GM12878 (cell line): ENCODE results near the gene CCDC178. TPM values are rescaled to one million over a fixed set of nuclear protein-coding genes. Genes with fewer than 3 reads are reported as not detected.

Experiments
- ATAC-seq: fragments of 200-7000 bp; cut with Tn5 transposase; 3 replicates; pipeline ENCODE4 v1.9.1; 2020; ENCODE audit warnings: mild to moderate bottlenecking, moderate library complexity
- BruUV-seq: library from RNA; stranded (reverse); fragments of 400-500 nt; replicated peaks from 2 replicates; lab custom pipeline; 2021; lab: Mats Ljungman, UMichigan
- CTCF ChIA-PET: fragments of 300-600 bp; sonication (Branson Sonifier 250); formaldehyde crosslinking; extraction: SDS; loops from one replicate; lab custom pipeline; 2021; ENCODE audit warnings: inconsistent platforms; lab: Yijun Ruan, JAX
- POLR2A ChIA-PET: fragments of 350-600 bp; formaldehyde crosslinking; extraction: SDS; loops from one replicate; lab custom pipeline; 2021; ENCODE audit warnings: inconsistent platforms; lab: Charles Lee
- RAD21 ChIA-PET: fragments of 300-600 bp; sonication (Branson Sonifier 250); formaldehyde crosslinking; loops from one replicate; lab custom pipeline; 2023; ENCODE audit warnings: antibody characterized with exemption; ENCODE audit not compliant: unreplicated experiment; lab: Charles Lee
- SMC1A ChIA-PET: fragments of 300-600 bp; sonication (Branson Sonifier 250); formaldehyde crosslinking; loops from one replicate; lab custom pipeline; 2023; ENCODE audit not compliant: unreplicated experiment, uncharacterized antibody; lab: Charles Lee
- DNase-seq: peaks from one replicate; pipeline ENCODE4 v3.0.0-alpha.2; 2011; ENCODE audit warnings: low read depth, low spot score
- FAIRE-seq: peaks from 3 replicates; lab custom pipeline; 2011; peaks lifted over from hg19 to GRCh38; lab: Jason Lieb, UNC
- H2AFZ ChIP-seq: 2 replicates; pipeline ENCODE4 v1.6.0; 2011; ENCODE audit warnings: low read depth, low read length, control low read depth; ENCODE audit not compliant: control insufficient read depth
- H3K27ac ChIP-seq: 2 replicates; pipeline ENCODE4 v1.5.1; 2011; ENCODE audit warnings: control low read depth; ENCODE audit not compliant: control insufficient read depth, insufficient read depth
- H3K27me3 ChIP-seq, 2 experiments: replicated peaks in 1 of 2; 2 replicates each; pipeline versions ENCODE4 v1.6.0 to v1.6.1; 2011; ENCODE audit warnings: low read length in 1 of 2; ENCODE audit not compliant: control insufficient read depth in 2 of 2, insufficient read depth in 2 of 2
- H3K36me3 ChIP-seq, 2 experiments: 2 replicates each; pipeline ENCODE4 v1.5.1; 2011; ENCODE audit warnings: low read length in 1 of 2; ENCODE audit not compliant: control insufficient read depth in 2 of 2, insufficient read depth in 2 of 2
- H3K4me1 ChIP-seq: 2 replicates; pipeline ENCODE4 v1.6.1; 2011; ENCODE audit warnings: mild to moderate bottlenecking, low read length, moderate library complexity, mixed read lengths; ENCODE audit not compliant: control insufficient read depth, insufficient read depth
- H3K4me2 ChIP-seq: 2 replicates; pipeline ENCODE4 v1.6.0; 2011; ENCODE audit warnings: control low read depth; ENCODE audit not compliant: control insufficient read depth, insufficient read depth
- H3K4me3 ChIP-seq: fragments of 200-600 bp; sonication (generic); 2 replicates; pipeline ENCODE4 v1.5.1; 2016
- H3K79me2 ChIP-seq: 2 replicates; pipeline ENCODE4 v1.6.0; 2011; ENCODE audit warnings: low read length; ENCODE audit not compliant: control insufficient read depth, insufficient read depth
- H3K9ac ChIP-seq: 2 replicates; pipeline ENCODE4 v1.8.0; 2011; ENCODE audit warnings: low read length, control low read depth, mixed read lengths; ENCODE audit not compliant: control insufficient read depth, insufficient read depth
- H3K9me3 ChIP-seq: replicated peaks from 3 replicates; pipeline ENCODE4 v1.5.1; 2011; ENCODE audit warnings: mild to moderate bottlenecking, low read length; ENCODE audit not compliant: control insufficient read depth, insufficient read depth
- H4K20me1 ChIP-seq: 2 replicates; pipeline ENCODE4 v1.6.0; 2011; ENCODE audit not compliant: control insufficient read depth, insufficient read depth
- BACH1 ChIP-seq: fragments of 450-650 bp; IDR thresholded peaks from 2 replicates; pipeline ENCODE4 v1.6.1; 2017; ENCODE audit warnings: mild to moderate bottlenecking, borderline replicate concordance
- EP300 ChIP-seq, 2 experiments: fragments of 150-350 bp in 1 of 2; IDR thresholded peaks; 2 replicates each; pipeline ENCODE4 v1.6.1; 2011 to 2012; ENCODE audit warnings: low read depth in 2 of 2, low read length in 2 of 2, borderline replicate concordance in 1 of 2, improper control_type of control experiment in 1 of 2, inconsistent platforms in 1 of 2; ENCODE audit not compliant: control insufficient read depth in 1 of 2
- ETV6 ChIP-seq, 2 experiments: fragments of 450-650 bp in 1 of 2; IDR thresholded peaks in 1 of 2; conservative IDR thresholded peaks in 1 of 2; 2 replicates each; pipeline ENCODE4 v1.6.1; 2014; ENCODE audit warnings: antibody characterized with exemption in 1 of 2, borderline replicate concordance in 1 of 2, low read depth in 1 of 2, mild to moderate bottlenecking in 1 of 2, moderate library complexity in 1 of 2
- EZH2 ChIP-seq: IDR thresholded peaks from 2 replicates; pipeline ENCODE4 v1.6.1; 2012; ENCODE audit warnings: low read depth, mild to moderate bottlenecking, control low read depth, inconsistent platforms, low read length, borderline replicate concordance; ENCODE audit not compliant: control insufficient read depth
- HDAC6 ChIP-seq: fragments of 200-600 bp; sonication (generic); IDR thresholded peaks from one replicate; pipeline ENCODE4 v1.8.0; 2017; ENCODE audit warnings: antibody characterized with exemption; ENCODE audit not compliant: unreplicated experiment
- MYB ChIP-seq: fragments of 150-350 bp; IDR thresholded peaks from 2 replicates; pipeline ENCODE4 v1.6.1; 2014; ENCODE audit warnings: mild to moderate bottlenecking, low read depth, low read length, borderline replicate concordance
- NR2C1 ChIP-seq: fragments of 450-650 bp; IDR thresholded peaks from 2 replicates; pipeline ENCODE4 v1.6.1; 2017; ENCODE audit warnings: antibody characterized with exemption, mild to moderate bottlenecking, moderate library complexity
- NR2C2 ChIP-seq: IDR thresholded peaks from 2 replicates; pipeline ENCODE4 v1.6.1; 2011; ENCODE audit warnings: borderline replicate concordance, low read depth; ENCODE audit not compliant: control insufficient read depth, insufficient read length
- NRF1 ChIP-seq: conservative IDR thresholded peaks from 2 replicates; pipeline ENCODE4 v1.6.1; 2011; ENCODE audit warnings: mild to moderate bottlenecking, low read depth, low read length, improper control_type of control experiment
- RAD21 ChIP-seq: IDR thresholded peaks from 2 replicates; pipeline ENCODE4 v1.6.1; 2011; ENCODE audit warnings: mild to moderate bottlenecking, low read depth, low read length, moderate library complexity; ENCODE audit not compliant: insufficient read depth
- SMC3 ChIP-seq: IDR thresholded peaks from 2 replicates; pipeline ENCODE4 v1.6.1; 2011; ENCODE audit warnings: low read length, improper control_type of control experiment, borderline replicate concordance
- YY1 ChIP-seq: IDR thresholded peaks from 2 replicates; pipeline ENCODE4 v1.6.1; 2011; ENCODE audit warnings: low read depth, mild to moderate bottlenecking, low read length
- ZNF274 ChIP-seq: IDR thresholded peaks from one replicate; pipeline ENCODE4 v1.8.0; 2011; ENCODE audit not compliant: insufficient read length, insufficient read depth
- WGBS: methylation state at CpG from one replicate; pipeline ENCODE4 v1.1.6; 2016; ENCODE audit warnings: low lambda C conversion rate; ENCODE audit not compliant: insufficient replicate concordance, insufficient coverage; ENCODE audit errors: missing lambda C conversion rate; 5-methylcytosine and 5-hydroxymethylcytosine counted together
- in situ Hi-C: fragments of 300-500 bp; cut with MboI; formaldehyde crosslinking; loops from 9 replicates; pipeline ENCODE4 v1.14.3; 2018; ENCODE audit warnings: mixed read lengths
- intact Hi-C: fragments of 100-400 bp; cut with micrococcal nuclease; formaldehyde crosslinking; loops from one replicate; pipeline ENCODE4 v1.14.2; 2022; ENCODE audit not compliant: unreplicated experiment
- polyA plus RNA-seq, 11 experiments: library from polyadenylated mRNA; depleted of rRNA in 4 of 11; unstranded in 6 of 11; stranded (reverse) in 5 of 11; fragments of >200 nt; fragmentation: Nextera tagmentation in 4 of 11; fragmentation: Illumina TruSeq in 1 of 11; extraction: Ambion mirVana in 4 of 11; extraction: Trizol in 1 of 11; gene quantifications; 1 replicate in 1 of 11; 2 replicates in 10 of 11; pipeline versions ENCODE4 v1.2.1 to v1.2.3, GENCODE V29; 2011 to 2016; ENCODE audit warnings: inconsistent platforms in 2 of 11, missing spikeins in 2 of 11, low read depth in 1 of 11
- total RNA-seq, 4 experiments: library from RNA; depleted of rRNA in 3 of 4; stranded (reverse); fragments of >200 nt in 3 of 4; fragmentation: Illumina TruSeq in 1 of 4; extraction: Trizol in 1 of 4; gene quantifications; 2 replicates each; pipeline versions ENCODE4 v1.2.1 to v1.2.3, GENCODE V29; 2013 to 2021
- TF ChIP-seq, protein P1 (sequence below), 3 experiments: IDR thresholded peaks in 2 of 3; conservative IDR thresholded peaks in 1 of 3; 2 replicates each; pipeline ENCODE4 v1.5.1; 2011; ENCODE audit warnings: low read depth in 3 of 3, low read length in 3 of 3, mild to moderate bottlenecking in 3 of 3, control low read depth in 2 of 3, moderate library complexity in 2 of 3, inconsistent platforms in 1 of 3, mixed read lengths in 1 of 3; ENCODE audit not compliant: control insufficient read depth in 2 of 3, insufficient read depth in 1 of 3; ENCODE audit errors: extremely low read depth in 1 of 3
- TF ChIP-seq, protein P2 (sequence below): IDR thresholded peaks from 2 replicates; pipeline ENCODE4 v1.6.1; 2011; ENCODE audit warnings: borderline replicate concordance, low read depth, mild to moderate bottlenecking, moderate library complexity, mixed read lengths, low read length; ENCODE audit not compliant: insufficient read depth; ENCODE audit errors: extremely low read length
- TF ChIP-seq, protein P3 (sequence below): fragments of 450-650 bp; IDR thresholded peaks from 2 replicates; pipeline ENCODE4 v1.6.1; 2016; ENCODE audit warnings: mild to moderate bottlenecking

CCDC178 gene
- total and polyA plus RNA-seq, 10 of the 15 experiments (the other 5 are each of a cell fraction or from before 2014, with no cell fraction given), result 0.04 TPM; not detected in 9

DNA sequence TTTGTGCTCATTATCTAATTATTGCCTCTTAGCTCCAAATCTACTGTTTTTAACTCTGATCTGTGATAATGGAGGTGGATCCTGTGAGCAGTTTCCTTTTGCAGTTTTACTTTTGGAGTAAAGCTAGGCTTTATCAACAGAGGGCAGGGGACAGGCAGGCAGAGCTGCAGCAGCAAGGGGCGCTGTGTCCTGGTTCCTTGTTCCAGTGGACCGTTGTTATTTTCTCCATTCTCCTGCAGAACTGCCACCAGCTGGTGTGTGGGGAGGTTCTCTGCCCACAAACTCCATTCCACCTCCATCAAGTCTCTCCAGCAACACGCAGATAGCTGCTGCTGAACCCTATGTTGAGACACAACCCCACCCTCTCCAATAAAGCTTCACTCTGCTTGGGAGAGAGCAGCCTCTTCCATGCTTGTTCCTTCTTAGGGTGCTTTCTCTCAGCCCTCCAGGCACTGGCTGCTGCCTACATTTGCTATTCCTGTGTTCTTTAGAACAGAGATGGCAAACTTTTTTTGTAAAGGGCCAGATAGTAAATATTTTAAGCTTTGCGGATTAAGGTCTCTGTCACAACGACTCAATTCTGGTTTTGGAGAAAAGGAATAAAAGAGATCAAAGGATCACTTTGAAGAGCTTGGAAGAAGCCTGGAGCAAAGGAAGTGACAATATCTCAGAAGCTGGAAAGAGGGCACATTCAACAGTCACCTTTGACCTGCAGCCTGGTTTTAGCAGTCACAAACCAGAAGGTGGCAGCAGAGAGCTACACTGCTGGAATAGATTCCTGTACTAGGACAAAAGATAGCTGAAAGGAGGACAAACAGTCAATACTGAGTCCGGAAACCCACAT is 208.8 kb downstream of the CCDC178 start:
- intact Hi-C loops (loop anchor here (1.0 to 5.0 kb wide), 4 partner anchors 171 to 1556 kb away; no protein-coding TSS in a partner anchor), in situ Hi-C loops (loop anchor here (10.0 kb wide), 1 partner anchor 533 kb away; no protein-coding TSS in a partner anchor)
- Histone ChIP-seq H3K9ac (no peak overlapping the region), H3K36me3 (no peaks in the 10 kb centered on the region), H3K9me3 (no peaks in the 10 kb centered on the region), H4K20me1 (no peaks in the 10 kb centered on the region), H3K4me2 (no peak overlapping the region), H3K4me1 (no peaks in the 10 kb centered on the region), H3K79me2 (no peaks in the 10 kb centered on the region), H3K4me3 (no peak overlapping the region), H2AFZ (no peak overlapping the region), H3K27ac (no peak overlapping the region), H3K27me3 (no peaks in the 10 kb centered on the region)
- BruUV-seq, result no TSS peak
- ChIA-PET CTCF (interaction anchor here (0.6 to 3.4 kb wide), 36 partner anchors 8 to 1556 kb away, joined by 3 to 36 read pairs (median 4); no protein-coding TSS in a partner anchor), POLR2A (no interaction called here), RAD21 (interaction anchor here (1.0 to 1.3 kb wide), 5 partner anchors 19 to 1556 kb away, joined by 3 to 8 read pairs (median 5); no protein-coding TSS in a partner anchor), SMC1A (interaction anchor here (0.6 to 1.4 kb wide), 12 partner anchors 9 to 1556 kb away, joined by 3 to 9 read pairs (median 3); no protein-coding TSS in a partner anchor)
- DNase-seq (peak; percentile 17), FAIRE-seq (peak; percentile 98), ATAC-seq (peak; percentile 92)
- WGBS, result 36% methylated on average over 6 of the region's 6 CpGs
- TF ChIP-seq RAD21 (peak; percentile 89), MYB (no peak), YY1 (0 out of 2 replicates have a peak, but pooled peaks have one; percentile 16), ETV6 (conservative IDR thresholded peaks at IDR 0.05 in 1 of 2, IDR thresholded peaks at IDR 0.05 in 1 of 2; ENCODE audit: borderline replicate concordance in 1 of 2, low read depth in 1 of 2) (no peak), ZNF274 (no peak), NR2C2 (peak; percentile 69), NR2C1 (peak; percentile 85), BACH1 (no peak), EZH2 (no peak), EP300 (IDR thresholded peaks at IDR 0.05; ENCODE audit: borderline replicate concordance in 1 of 2, control insufficient read depth in 1 of 2, low read depth in 2 of 2, low read length in 2 of 2) (no peak), SMC3 (peak; percentile 72), NRF1 (no peak), HDAC6 (no peak)
- TF ChIP-seq, protein P1, sequence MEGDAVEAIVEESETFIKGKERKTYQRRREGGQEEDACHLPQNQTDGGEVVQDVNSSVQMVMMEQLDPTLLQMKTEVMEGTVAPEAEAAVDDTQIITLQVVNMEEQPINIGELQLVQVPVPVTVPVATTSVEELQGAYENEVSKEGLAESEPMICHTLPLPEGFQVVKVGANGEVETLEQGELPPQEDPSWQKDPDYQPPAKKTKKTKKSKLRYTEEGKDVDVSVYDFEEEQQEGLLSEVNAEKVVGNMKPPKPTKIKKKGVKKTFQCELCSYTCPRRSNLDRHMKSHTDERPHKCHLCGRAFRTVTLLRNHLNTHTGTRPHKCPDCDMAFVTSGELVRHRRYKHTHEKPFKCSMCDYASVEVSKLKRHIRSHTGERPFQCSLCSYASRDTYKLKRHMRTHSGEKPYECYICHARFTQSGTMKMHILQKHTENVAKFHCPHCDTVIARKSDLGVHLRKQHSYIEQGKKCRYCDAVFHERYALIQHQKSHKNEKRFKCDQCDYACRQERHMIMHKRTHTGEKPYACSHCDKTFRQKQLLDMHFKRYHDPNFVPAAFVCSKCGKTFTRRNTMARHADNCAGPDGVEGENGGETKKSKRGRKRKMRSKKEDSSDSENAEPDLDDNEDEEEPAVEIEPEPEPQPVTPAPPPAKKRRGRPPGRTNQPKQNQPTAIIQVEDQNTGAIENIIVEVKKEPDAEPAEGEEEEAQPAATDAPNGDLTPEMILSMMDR (IDR thresholded peaks at IDR 0.05 in 2 of 3, conservative IDR thresholded peaks at IDR 0.05 in 1 of 3; ENCODE audit: control insufficient read depth in 2 of 3, extremely low read depth in 1 of 3, insufficient read depth in 1 of 3, low read depth in 3 of 3, low read length in 3 of 3), result peak; percentile 85 to 89 (median 88)
- TF ChIP-seq, protein P2, sequence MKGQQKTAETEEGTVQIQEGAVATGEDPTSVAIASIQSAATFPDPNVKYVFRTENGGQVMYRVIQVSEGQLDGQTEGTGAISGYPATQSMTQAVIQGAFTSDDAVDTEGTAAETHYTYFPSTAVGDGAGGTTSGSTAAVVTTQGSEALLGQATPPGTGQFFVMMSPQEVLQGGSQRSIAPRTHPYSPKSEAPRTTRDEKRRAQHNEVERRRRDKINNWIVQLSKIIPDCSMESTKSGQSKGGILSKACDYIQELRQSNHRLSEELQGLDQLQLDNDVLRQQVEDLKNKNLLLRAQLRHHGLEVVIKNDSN, result no peak
- TF ChIP-seq, protein P3, sequence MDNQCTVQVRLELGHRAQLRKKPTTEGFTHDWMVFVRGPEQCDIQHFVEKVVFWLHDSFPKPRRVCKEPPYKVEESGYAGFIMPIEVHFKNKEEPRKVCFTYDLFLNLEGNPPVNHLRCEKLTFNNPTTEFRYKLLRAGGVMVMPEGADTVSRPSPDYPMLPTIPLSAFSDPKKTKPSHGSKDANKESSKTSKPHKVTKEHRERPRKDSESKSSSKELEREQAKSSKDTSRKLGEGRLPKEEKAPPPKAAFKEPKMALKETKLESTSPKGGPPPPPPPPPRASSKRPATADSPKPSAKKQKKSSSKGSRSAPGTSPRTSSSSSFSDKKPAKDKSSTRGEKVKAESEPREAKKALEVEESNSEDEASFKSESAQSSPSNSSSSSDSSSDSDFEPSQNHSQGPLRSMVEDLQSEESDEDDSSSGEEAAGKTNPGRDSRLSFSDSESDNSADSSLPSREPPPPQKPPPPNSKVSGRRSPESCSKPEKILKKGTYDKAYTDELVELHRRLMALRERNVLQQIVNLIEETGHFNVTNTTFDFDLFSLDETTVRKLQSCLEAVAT, result no peak
